GM23338 (cell line): ENCODE results near the gene ADAT2. TPM values are rescaled to one million over a fixed set of nuclear protein-coding genes. Genes with fewer than 3 reads are reported as not detected.
A peak's percentile ranks its signal among the peaks of the same experiment; 100 is the strongest.

ENCODE experiments used
- ATAC-seq: fragments of 200-7000 bp; cut with Tn5 transposase; 3 replicates; pipeline ENCODE4 v1.9.1; 2020
- DNase-seq: peaks from one replicate; pipeline ENCODE4 v3.0.0-alpha.2; 2015; ENCODE audit warnings: low spot score
- H2AFZ ChIP-seq: fragments of 200-600 bp; sonication (generic); 2 replicates; pipeline ENCODE4 v1.8.0; 2016; ENCODE audit warnings: antibody characterized with exemption, mild to moderate bottlenecking, moderate library complexity
- H3F3A ChIP-seq: fragments of 200-600 bp; sonication (generic); replicated peaks from 2 replicates; pipeline ENCODE4 v1.8.0; 2017; ENCODE audit warnings: antibody characterized with exemption, mixed run types, low read depth
- H3K27ac ChIP-seq: fragments of 200-600 bp; sonication (generic); 2 replicates; pipeline ENCODE4 v1.6.1; 2016; ENCODE audit warnings: low read depth
- H3K27me3 ChIP-seq: fragments of 200-600 bp; sonication (generic); 2 replicates; pipeline ENCODE4 v1.8.0; 2016; ENCODE audit warnings: mild to moderate bottlenecking, mixed run types, moderate library complexity; ENCODE audit not compliant: insufficient read depth
- H3K36me3 ChIP-seq: fragments of 200-600 bp; sonication (generic); 2 replicates; pipeline ENCODE4 v1.8.0; 2016; ENCODE audit warnings: mild to moderate bottlenecking; ENCODE audit not compliant: insufficient read depth
- H3K4me1 ChIP-seq: fragments of 200-600 bp; sonication (generic); 2 replicates; pipeline ENCODE4 v1.8.0; 2016; ENCODE audit warnings: mild to moderate bottlenecking, moderate library complexity; ENCODE audit not compliant: insufficient read depth
- H3K4me2 ChIP-seq: fragments of 200-600 bp; sonication (generic); 2 replicates; pipeline ENCODE4 v1.7.1; 2017; ENCODE audit warnings: mixed run types
- H3K4me3 ChIP-seq: fragments of 200-600 bp; sonication (generic); 2 replicates; pipeline ENCODE4 v1.6.1; 2016; ENCODE audit warnings: mixed run types
- H3K79me2 ChIP-seq: fragments of 200-600 bp; sonication (generic); replicated peaks from 2 replicates; pipeline ENCODE4 v1.8.0; 2017; ENCODE audit warnings: mild to moderate bottlenecking; ENCODE audit not compliant: insufficient read depth
- H3K9me2 ChIP-seq: fragments of 200-600 bp; sonication (generic); 2 replicates; pipeline ENCODE4 v1.8.0; 2017; ENCODE audit not compliant: insufficient read depth
- H4K20me1 ChIP-seq: fragments of 200-600 bp; sonication (generic); replicated peaks from 2 replicates; pipeline ENCODE4 v1.8.0; 2017; ENCODE audit warnings: mild to moderate bottlenecking; ENCODE audit not compliant: insufficient read depth
- H3K27ac Mint-ChIP-seq: 2 replicates; pipeline ENCODE4 v1.8.0; 2020; ENCODE audit warnings: inconsistent platforms, mild to moderate bottlenecking, moderate library complexity, mixed read lengths
- H3K27me3 Mint-ChIP-seq: 3 replicates; pipeline ENCODE4 v1.8.0; 2022; ENCODE audit warnings: low read depth, mild to moderate bottlenecking, moderate library complexity, mixed read lengths, inconsistent platforms; ENCODE audit not compliant: insufficient read depth, poor library complexity
- H3K36me3 Mint-ChIP-seq: 3 replicates; pipeline ENCODE4 v1.8.0; 2021; ENCODE audit warnings: low read depth, mild to moderate bottlenecking, inconsistent platforms, moderate library complexity, mixed read lengths
- H3K4me1 Mint-ChIP-seq: 3 replicates; pipeline ENCODE4 v1.8.0; 2020; ENCODE audit warnings: mild to moderate bottlenecking, inconsistent platforms, mixed read lengths
- H3K4me3 Mint-ChIP-seq: 3 replicates; pipeline ENCODE4 v1.8.0; 2021; ENCODE audit warnings: moderate library complexity, mild to moderate bottlenecking, inconsistent platforms, mixed read lengths
- H3K9me3 Mint-ChIP-seq: 3 replicates; pipeline ENCODE4 v1.8.0; 2020; ENCODE audit warnings: moderate library complexity, mild to moderate bottlenecking, inconsistent platforms, mixed read lengths
- CREB1 ChIP-seq: fragments of 250-450 bp; sonication (Bioruptor Pico); IDR thresholded peaks from 2 replicates; pipeline ENCODE4 v1.5.0; 2020; ENCODE audit warnings: low read depth, mild to moderate bottlenecking, moderate library complexity
- CTCF ChIP-seq, 2 experiments: fragments of 200-600 bp in 1 of 2; sonication (generic) in 1 of 2; conservative IDR thresholded peaks; 2 replicates each; pipeline versions ENCODE4 v1.5.1 to v1.6.1; 2016 to 2017; ENCODE audit warnings: antibody characterized with exemption in 2 of 2, low read depth in 2 of 2, mild to moderate bottlenecking in 2 of 2, moderate library complexity in 1 of 2
- ETS1 ChIP-seq: IDR thresholded peaks from 2 replicates; pipeline ENCODE4 v1.6.1; 2016; ENCODE audit warnings: antibody characterized with exemption
- EZH2 ChIP-seq: fragments of 200-600 bp; sonication (generic); IDR thresholded peaks from one replicate; pipeline ENCODE4 v1.8.0; 2017; ENCODE audit warnings: antibody characterized with exemption, mild to moderate bottlenecking, low read depth; ENCODE audit not compliant: unreplicated experiment
- EZH2phosphoT487 ChIP-seq: fragments of 200-600 bp; sonication (generic); IDR thresholded peaks from one replicate; pipeline ENCODE4 v1.8.1; 2018; ENCODE audit warnings: antibody characterized with exemption; ENCODE audit not compliant: unreplicated experiment
- JUNB ChIP-seq: IDR thresholded peaks from one replicate; pipeline ENCODE4 v1.6.1; 2016; ENCODE audit warnings: antibody characterized with exemption; ENCODE audit not compliant: unreplicated experiment
- NANOG ChIP-seq: IDR thresholded peaks from 2 replicates; pipeline ENCODE4 v1.6.1; 2016; ENCODE audit warnings: antibody characterized with exemption, borderline replicate concordance
- REST ChIP-seq: IDR thresholded peaks from one replicate; pipeline ENCODE4 v1.6.1; 2018; ENCODE audit warnings: antibody characterized with exemption; ENCODE audit not compliant: unreplicated experiment
- polyA plus RNA-seq: library from polyadenylated mRNA; unstranded; fragments of >200 nt; fragmentation: Nextera tagmentation; extraction: Ambion mirVana; gene quantifications from 2 replicates; pipeline ENCODE4 v1.2.1, GENCODE V29; 2016
- total RNA-seq: library from RNA; depleted of rRNA; stranded (reverse); fragments of >200 nt; shearing (Covaris generic); gene quantifications from 2 replicates; pipeline ENCODE4 v1.2.3, GENCODE V29; 2014

The ADAT2 gene
- total and polyA plus RNA-seq, 2 experiments from 2014 or later = 7.4 to 13.7 TPM

- no peak overlapping the region for H3K27ac Mint-ChIP-seq
- Histone ChIP-seq H3K36me3 (no peaks in the 10 kb centered on the region; the same call in 1 of the 2 replicates), H2AFZ (no peak overlapping the region), H3K4me1 (no peaks in the 10 kb centered on the region), H3K4me3 (no peak overlapping the region), H3K9me2 (peaks cover 10% of the 10 kb centered on the region; the same call in 1 of the 2 replicates), H3F3A (no peaks in the 10 kb centered on the region), H3K4me2 (no peak overlapping the region), H4K20me1 (no peaks in the 10 kb centered on the region), H3K27me3 (no peaks in the 10 kb centered on the region), H3K79me2 (no peaks in the 10 kb centered on the region), H3K27ac (no peak overlapping the region)
- H3K4me1 Mint-ChIP-seq = no peaks in the 10 kb centered on the region; the same call in 2 of the 3 replicates
- H3K4me3 Mint-ChIP-seq = no peak overlapping the region
- H3K36me3 Mint-ChIP-seq = no peaks in the 10 kb centered on the region
- H3K9me3 Mint-ChIP-seq = no peaks in the 10 kb centered on the region; the same call in 2 of the 3 replicates
- H3K27me3 Mint-ChIP-seq = peaks cover 4% of the 10 kb centered on the region
- ATAC-seq (no peak), DNase-seq (no peak)
- no peak for TF ChIP-seq CREB1 (CRISPR knock-in tag)
- TF ChIP-seq ETS1 = no peak
- no peak for TF ChIP-seq JUNB
- no peak for TF ChIP-seq EZH2phosphoT487
- TF ChIP-seq NANOG = no peak
These were observed 75.4 kb downstream of the ADAT2 start for GRCh38 chr6:143375022-143375585.

GRCh38 chr6:143374014-143374413 lies 76.5 kb downstream of the ADAT2 start:
- ATAC-seq = no peak
- peaks cover 10% of the 10 kb centered on the region; the same call in 1 of the 2 replicates for H3K9me2 ChIP-seq
- H3K27ac ChIP-seq = no peak overlapping the region
- H3K4me2 ChIP-seq = no peak overlapping the region
- no peak overlapping the region for H2AFZ ChIP-seq
- no peaks in the 10 kb centered on the region for H3F3A ChIP-seq
- no peaks in the 10 kb centered on the region for H3K4me1 ChIP-seq
- Mint-ChIP-seq H3K4me1 (no peaks in the 10 kb centered on the region; the same call in 2 of the 3 replicates), H3K36me3 (no peaks in the 10 kb centered on the region), H3K27ac (no peak overlapping the region), H3K27me3 (peaks cover 4% of the 10 kb centered on the region), H3K4me3 (no peak overlapping the region), H3K9me3 (no peaks in the 10 kb centered on the region; the same call in 2 of the 3 replicates)
- H3K27me3 ChIP-seq = no peaks in the 10 kb centered on the region
- no peak for DNase-seq
- no peak overlapping the region for H3K4me3 ChIP-seq
- no peaks in the 10 kb centered on the region for H4K20me1 ChIP-seq
- H3K79me2 ChIP-seq = no peaks in the 10 kb centered on the region
- H3K36me3 ChIP-seq = no peaks in the 10 kb centered on the region; the same call in 1 of the 2 replicates
- TF ChIP-seq NANOG (no peak), REST (no peak), EZH2 (no peak), CTCF (conservative IDR thresholded peaks at IDR 0.05; ENCODE audit: low read depth in 2 of 2) (peak in 1 of 2 experiments; percentile 32; a peak in 2 of 4 replicates)
